Effector CD4-positive, alpha-beta T cell (primary cell): ENCODE measurements around the gene FAM47B. TPM values are rescaled to one million over a fixed set of nuclear protein-coding genes. Genes with fewer than 3 reads are reported as not detected.

Experiments used
- DNase-seq: peaks from one replicate; pipeline ENCODE4 v3.0.0-alpha.2; 2020
- total RNA-seq: gene quantifications from one replicate; lab custom pipeline; 2026; lab: John Stamatoyannopoulos, UW

FAM47B gene
- not detected for total RNA-seq

DNA sequence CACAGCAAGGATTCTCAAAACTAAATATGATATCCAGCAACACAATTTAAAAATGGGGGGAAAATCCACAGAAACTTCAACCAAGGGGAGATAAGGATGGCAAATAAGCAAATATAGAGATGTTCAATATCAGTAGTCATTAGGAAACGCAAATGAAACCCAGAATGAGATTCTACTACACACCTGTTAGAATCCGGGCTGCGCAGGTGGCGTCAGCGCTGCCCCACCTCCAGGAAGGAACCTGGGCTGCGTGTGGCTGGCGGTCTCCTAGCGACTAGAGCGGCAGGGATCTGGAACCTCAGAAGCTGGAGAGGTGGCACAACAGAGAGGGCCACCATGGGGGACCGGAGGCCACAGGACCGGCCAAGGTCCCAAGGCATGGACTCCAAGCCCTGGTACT, at the start of gene FAM47B:
Gene FAM47B, plus strand, starts transcription at position 301 of the 400 bp plus-strand sequence. Its CDS starts 36 bp downstream, at position 337.
- no peak for DNase-seq

DNA sequence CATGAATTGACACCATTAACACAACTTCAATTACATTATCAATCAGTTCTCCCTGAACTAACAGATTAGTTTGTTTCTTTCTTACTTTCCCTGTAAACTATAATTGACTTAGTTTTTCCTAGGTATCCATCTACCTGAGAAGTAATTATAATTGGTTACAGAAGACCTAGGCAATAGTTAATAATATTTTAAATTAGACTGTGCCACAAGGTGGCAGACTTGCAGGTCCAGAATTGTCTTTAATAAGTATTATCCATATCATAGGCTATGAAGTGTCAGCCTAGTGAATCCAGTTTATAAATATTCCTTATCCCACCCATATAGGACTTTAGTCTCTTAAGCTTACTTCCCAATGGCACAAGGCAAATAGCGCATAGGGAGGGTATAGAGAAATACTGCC, 48.9 kb upstream of the FAM47B start:
- no peak for DNase-seq

DNA sequence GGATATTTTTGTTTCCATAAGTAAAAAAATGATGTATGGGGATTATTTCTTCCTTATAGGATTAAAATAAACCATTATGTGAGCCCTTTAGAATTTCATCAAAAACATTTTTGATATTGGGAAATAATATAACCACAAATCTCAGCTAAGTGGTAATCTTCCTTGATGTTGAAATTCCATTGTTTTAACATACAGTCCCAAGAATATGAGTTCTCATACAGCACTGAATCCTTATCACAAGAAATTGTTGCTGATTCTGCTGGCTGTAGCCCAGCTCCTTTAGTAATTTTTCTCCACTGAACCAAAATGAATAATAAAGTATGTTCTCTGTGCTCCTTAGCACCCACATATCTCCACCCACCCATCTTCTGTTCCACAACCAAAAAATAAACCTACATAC, 41.9 kb upstream of the FAM47B start:
- no peak for DNase-seq

DNA sequence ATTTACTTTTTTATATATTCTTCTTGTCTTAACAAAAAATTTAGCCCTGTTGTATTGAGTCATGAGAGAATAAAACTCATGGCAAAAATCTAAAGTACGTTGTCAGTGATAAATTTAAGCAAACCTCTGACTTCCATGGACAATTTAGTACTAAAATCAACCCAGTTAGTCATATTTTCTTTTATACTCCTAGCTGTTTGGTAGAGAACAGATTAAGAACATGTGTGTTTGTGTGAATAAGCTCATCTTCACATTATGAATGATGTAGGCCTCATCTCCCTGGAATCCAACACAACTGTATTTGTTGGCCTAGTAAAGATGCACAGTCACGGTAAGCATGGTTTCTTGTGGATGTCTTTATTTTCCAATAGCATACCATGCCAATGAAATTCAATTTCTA, 40.8 kb upstream of the FAM47B start:
- no peak for DNase-seq

DNA sequence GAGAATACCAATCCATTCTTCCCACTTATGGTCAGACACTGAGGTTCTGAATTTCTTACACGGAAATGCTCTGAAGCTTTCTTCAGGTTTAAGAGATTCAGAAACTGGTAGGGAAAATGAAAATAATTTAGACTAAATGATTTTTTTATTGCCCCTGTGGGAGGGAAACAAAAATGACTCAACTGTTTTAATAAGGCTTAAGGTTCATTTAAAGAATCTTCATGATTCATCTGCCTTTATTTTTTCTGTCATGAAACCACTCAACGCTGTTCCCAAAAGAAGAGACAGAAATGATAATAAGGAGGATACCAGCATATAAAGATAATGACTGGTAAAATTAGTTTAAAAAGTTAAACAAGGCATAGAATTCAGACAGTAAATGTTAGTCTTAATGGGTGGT, 39.3 kb upstream of the FAM47B start:
- DNase-seq: no peak

DNA sequence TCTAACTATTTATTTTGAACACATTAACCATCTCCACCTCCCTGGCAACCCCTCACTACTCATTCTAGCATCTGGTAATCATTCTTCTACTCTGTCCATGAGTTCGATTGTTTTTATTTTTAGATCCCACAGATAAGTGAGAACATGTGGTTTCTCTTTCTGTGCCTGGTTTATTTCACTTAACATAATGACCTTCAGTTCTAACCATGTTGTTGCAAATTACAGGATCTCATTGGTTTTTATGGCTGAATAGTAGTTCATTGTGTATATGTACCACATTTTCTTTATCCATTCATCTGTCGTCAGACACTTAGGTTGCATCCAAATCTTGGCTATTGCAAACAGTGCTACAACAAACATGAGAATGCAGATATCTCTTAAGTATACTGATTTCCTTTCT, 33.4 kb upstream of the FAM47B start:
- no peak for DNase-seq

DNA sequence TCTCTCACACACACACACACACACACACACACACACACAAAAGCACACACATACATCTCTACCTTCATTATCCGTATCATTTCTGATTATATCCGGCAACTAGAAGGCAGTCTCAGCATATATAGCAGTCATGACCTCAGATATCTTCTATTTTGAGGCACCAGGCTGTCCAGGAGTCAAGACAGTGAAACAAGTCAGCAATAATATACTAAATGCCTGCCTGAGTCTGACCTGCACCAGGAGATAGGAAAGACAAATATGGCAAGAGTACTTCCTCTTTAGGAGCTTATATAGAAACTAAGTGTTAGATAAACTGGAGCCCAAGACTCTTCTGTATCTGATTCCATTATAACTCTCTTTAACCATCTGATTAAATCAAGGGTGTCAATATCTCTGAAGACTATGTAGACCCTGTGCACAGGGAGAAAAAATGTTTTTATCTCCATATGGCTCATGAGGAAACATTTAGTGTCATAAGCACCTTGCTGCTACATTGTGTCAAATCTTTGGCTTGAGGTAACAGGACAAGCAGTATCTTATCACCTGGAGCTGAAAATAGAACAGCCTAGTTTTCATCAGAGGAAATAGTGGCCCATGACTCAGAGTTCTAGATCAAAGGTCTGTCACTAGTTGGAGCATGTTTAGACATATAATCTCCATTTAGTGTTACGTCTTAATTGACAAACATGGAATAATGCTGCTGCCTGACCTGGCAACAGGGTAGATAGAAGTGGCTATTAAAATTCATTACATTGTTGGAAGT, 27.0 kb upstream of the FAM47B start:
- no peak for DNase-seq

DNA sequence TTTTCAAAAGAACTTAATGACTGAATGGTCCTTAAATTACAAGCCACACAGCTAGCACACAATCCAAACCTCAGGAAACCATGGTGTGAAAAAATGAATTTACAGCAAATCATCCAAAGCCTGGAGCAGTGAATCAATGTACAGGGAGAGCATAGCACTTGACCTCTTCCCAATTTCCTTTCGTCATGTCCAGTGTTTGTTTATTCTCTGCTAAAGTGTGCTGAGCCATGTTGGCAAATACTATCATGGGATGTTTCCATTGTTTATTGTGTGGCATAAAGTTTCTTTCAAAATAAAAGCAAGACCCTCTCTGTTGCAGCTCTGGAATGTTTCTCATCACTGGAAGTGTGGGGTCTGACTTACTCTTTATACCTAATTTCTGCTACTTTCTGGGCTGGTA, 25.4 kb upstream of the FAM47B start:
- no peak for DNase-seq

DNA sequence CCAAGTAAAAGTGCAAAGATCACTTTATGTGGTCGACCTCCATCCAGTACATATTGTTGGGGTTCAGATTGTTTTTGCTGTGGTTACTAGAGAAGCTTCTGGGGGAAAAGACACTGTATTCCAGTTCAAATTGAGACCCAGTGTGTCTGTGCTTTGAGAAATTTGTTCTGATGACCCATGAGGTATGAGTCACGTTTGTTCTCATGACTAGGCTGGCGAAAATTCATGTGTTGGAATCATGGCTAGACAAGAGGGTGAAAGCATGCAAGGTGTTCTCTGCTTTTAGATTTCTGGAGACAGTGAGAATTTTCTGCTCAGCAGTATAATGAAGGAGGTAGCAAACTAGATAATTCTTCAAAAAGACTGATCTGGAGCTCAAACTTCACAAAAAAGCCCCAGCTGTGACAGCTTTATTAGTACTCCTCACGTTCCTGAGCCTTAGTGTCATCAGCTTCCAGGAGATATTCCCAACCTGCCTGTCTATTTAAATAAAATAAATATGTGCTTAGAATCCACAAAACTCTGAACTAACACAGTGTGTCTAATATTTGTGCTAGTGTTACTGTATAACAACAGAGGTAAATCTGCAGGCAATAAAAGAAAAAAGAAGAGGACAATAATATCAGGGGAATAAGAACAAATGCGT, 24.4 kb upstream of the FAM47B start:
- no peak for DNase-seq

DNA sequence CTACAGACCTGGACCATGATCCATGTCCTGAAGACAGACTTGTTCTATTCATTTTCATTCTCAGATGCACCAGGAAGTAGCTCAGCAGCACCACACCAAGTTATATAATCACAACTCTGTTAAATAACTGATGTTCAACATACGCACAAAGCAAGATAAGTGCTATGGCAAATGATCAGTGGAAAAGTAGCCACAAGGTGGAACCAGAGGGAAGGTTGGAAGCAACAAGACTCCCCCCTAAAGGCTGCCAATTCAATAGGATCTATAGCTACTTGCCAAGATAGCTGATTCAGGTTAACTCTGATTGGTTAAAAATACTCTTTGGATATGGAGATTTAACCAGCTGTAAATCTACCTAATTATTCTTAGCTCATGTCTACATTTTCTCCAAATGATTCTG, 23.7 kb upstream of the FAM47B start:
- no peak for DNase-seq

DNA sequence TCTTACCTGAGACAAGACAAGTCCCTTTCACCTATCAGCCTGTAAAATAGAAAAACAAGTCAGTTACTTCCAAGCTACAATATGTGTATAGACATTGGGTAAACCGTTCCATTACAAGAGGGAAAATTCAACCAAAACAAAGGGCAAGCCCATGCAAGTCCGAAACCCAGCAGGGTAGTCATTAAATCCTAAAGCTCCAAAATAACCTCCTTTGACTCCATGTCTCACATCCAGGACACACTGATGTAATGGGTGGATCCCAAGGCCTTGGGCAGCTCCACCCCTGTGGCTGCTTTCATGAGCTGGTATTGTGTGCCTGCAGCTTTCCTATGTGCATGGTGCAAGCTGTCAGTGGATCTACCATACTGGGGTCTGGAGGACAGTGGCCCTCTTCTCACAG, 14.7 kb upstream of the FAM47B start:
- DNase-seq: no peak

DNA sequence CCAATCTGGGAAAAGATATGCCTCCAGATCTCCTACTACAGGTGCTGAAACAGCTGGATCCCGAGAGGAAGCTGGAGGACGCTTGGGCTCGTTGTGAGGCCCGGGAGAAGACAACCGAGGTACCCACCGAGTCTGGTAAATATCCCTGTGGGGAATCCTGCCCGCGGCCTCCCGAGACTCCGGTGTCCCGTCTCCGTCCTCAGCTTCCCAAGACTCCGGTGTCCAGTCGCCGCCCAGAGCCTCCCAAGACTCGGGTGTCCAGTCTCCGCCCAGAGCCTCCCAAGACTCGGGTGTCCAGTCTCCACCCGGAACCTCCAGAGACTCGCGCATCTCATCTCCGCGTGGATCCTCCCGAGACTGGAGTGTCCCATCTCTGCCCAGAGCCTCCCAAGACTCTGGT, 639 bp downstream of the FAM47B start:
- no peak for DNase-seq

DNA sequence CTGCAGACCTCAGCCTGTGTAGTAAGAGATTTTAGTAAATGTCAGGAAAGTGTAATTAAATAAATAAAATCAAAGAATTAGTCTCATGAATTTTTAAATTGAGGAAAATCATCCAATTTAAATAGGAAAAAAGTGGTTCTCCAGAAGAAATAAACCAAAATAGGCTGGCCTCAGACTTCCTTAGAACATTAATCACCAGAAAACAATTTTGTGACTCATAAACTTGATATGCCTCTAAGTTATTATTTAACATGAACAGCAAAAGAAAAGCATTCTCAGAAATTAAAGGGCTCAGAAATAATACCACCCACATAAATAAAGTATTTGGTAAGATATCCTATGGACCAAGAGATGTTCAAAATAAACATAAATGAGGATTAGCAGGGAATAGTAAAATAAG, 14.3 kb downstream of the FAM47B start:
- no peak for DNase-seq

DNA sequence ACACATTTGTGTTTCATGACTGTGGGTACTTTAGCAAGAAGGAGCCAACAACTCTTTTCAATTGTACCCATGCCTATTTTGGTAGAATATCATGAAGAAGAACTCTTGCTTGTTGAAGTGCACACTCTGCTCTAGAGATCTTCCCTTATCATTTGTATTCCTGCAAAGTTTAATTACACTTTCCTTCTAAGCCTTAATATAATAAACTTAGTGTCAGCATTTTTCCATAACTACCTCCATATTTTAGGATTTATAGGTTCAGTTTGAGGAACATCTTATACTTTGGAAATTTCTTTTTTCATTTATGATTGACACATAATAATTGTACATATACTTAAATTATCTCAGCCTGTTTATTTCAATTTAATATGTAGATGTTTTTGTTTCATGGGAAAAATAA, 19.1 kb downstream of the FAM47B start:
- DNase-seq: no peak

DNA sequence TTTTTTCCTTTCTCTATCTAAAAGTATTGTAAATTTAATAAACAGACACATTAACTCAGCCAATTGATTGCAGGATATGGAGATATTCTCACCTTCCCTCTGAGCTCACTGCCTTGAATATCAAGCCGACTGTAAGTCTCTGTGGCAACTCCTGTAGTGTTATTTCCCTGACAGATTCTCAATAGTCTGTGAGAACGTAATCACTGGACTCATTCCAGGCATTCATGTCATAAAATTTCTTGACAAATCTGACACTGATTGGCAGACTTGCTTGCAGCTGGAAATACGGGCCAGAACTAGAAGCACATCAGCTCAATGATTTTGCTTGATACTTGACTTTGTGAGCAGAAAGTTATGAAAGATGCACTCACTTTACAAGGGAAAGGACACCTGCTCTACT, 29.6 kb downstream of the FAM47B start:
- no peak for DNase-seq

DNA sequence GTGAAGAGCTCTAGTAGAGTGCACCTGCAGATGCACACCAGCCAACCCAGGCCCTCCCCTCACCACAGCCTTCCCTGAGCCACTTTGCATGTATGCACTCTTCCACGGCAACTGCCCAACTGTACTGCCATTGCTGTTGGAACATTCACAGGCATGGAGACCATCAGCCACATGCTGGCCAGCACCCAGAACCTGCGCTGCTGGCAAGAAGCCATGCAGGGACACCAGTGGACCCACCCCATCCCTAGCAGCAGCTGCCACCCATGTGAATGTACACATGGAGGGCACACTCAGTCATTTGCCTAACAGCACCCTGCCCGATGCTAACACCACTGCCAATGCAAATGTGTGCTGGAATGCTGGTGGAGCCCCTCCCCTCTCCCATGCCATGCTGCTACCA, 35.6 kb downstream of the FAM47B start:
- no peak for DNase-seq

DNA sequence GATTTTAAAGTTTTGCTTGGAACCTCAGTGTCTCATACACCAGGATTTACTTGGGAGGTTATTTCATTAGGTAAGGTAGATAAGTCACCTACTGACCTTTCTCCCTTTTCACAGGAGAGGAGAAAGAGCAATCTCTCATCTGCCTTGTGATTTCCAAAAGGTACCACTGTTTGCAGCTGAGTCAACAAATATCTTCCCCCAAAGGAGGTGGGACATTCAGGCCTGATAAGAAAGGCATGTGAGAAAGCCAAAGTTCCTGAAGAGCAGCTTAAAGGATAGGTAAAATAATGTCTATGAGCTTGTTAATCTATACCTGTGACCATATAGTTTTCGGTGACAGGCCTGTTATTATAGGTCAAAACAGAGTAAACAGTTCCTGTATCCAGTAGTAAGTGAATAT, 45.0 kb downstream of the FAM47B start:
- DNase-seq: no peak
